K562 (cell line): Measurements from ENCODE around the gene HPSE2.

Experiments used
- BACH1 ChIP-seq: fragments of 200-800 bp; sonication (Bioruptor generic); IDR thresholded peaks from 2 replicates; pipeline ENCODE4 v1.6.1; 2016; ENCODE audit warnings: missing genetic modification characterization, missing compliant biosample characterization
- CREB5 ChIP-seq: fragments of 250-450 bp; sonication (Bioruptor Pico); IDR thresholded peaks from 2 replicates; pipeline ENCODE4 v1.5.0; 2020; ENCODE audit warnings: mild to moderate bottlenecking
- CTCF ChIP-seq, 3 experiments: IDR thresholded peaks in 2 of 3; conservative IDR thresholded peaks in 1 of 3; 2 replicates each; pipeline ENCODE4 v1.5.1; 2011 to 2012; ENCODE audit warnings: low read length in 3 of 3, mild to moderate bottlenecking in 3 of 3, control low read depth in 2 of 3, improper control_type of control experiment in 1 of 3, inconsistent platforms in 1 of 3, low read depth in 1 of 3, mixed read lengths in 1 of 3, moderate library complexity in 1 of 3; ENCODE audit not compliant: insufficient read depth in 2 of 3
- FOXK2 ChIP-seq, 2 experiments: fragments of 450-650 bp; IDR thresholded peaks in 1 of 2; conservative IDR thresholded peaks in 1 of 2; 2 replicates each; pipeline ENCODE4 v1.6.1; 2016; ENCODE audit warnings: low read depth in 2 of 2, mild to moderate bottlenecking in 1 of 2
- NKRF ChIP-seq: fragments of 450-650 bp; IDR thresholded peaks from 2 replicates; pipeline ENCODE4 v1.6.1; 2016; ENCODE audit warnings: borderline replicate concordance
- RAD51 ChIP-seq: fragments of 450-650 bp; IDR thresholded peaks from 2 replicates; pipeline ENCODE4 v1.7.1; 2016; ENCODE audit warnings: low read depth, mild to moderate bottlenecking, borderline replicate concordance
- RFX1 ChIP-seq: fragments of 450-650 bp; IDR thresholded peaks from 2 replicates; pipeline ENCODE4 v1.6.1; 2016; ENCODE audit warnings: mild to moderate bottlenecking, moderate library complexity

GRCh38 chr10:98855403-98856189, 380.1 kb downstream of the HPSE2 start:
- TF ChIP-seq RAD51 (no peak), RFX1 (peak; percentile 75), CTCF (IDR thresholded peaks at IDR 0.05 in 2 of 3, conservative IDR thresholded peaks at IDR 0.05 in 1 of 3; ENCODE audit: insufficient read depth in 2 of 3, low read depth in 1 of 3, low read length in 3 of 3) (no peak), NKRF (no peak), CREB5 (CRISPR knock-in tag) (no peak), FOXK2 (conservative IDR thresholded peaks at IDR 0.05 in 1 of 2, IDR thresholded peaks at IDR 0.05 in 1 of 2; ENCODE audit: low read depth in 2 of 2) (no peak), BACH1 (no peak)
